Muscle layer of duodenum (tissue), 2 donors: ENCODE measurements around the gene WDR90.

Experiments used
- H3K27ac ChIP-seq: one replicate; pipeline ENCODE4 v1.7.0; 2013; ENCODE audit warnings: mild to moderate bottlenecking, low read length
- H3K27me3 ChIP-seq: one replicate; pipeline ENCODE4 v1.7.0; 2013; ENCODE audit warnings: low read depth, mild to moderate bottlenecking, control low read depth, low read length
- H3K36me3 ChIP-seq, 2 donors: one replicate each; pipeline ENCODE4 v1.7.0; 2013; ENCODE audit warnings: low read length in 2 of 2, control low read depth in 1 of 2, mild to moderate bottlenecking in 1 of 2; ENCODE audit not compliant: insufficient read depth in 2 of 2, control insufficient read depth in 1 of 2
- H3K4me1 ChIP-seq, 2 donors: one replicate each; pipeline ENCODE4 v1.7.0; 2013; ENCODE audit warnings: low read length in 2 of 2, mild to moderate bottlenecking in 2 of 2, control low read depth in 1 of 2, moderate library complexity in 1 of 2; ENCODE audit not compliant: insufficient read depth in 2 of 2, control insufficient read depth in 1 of 2
- H3K4me3 ChIP-seq, 2 donors: one replicate each; pipeline ENCODE4 v1.7.0; 2013; ENCODE audit warnings: low read length in 2 of 2, low read depth in 1 of 2, mild to moderate bottlenecking in 1 of 2
- H3K9me3 ChIP-seq, 2 donors: one replicate each; pipeline ENCODE4 v1.7.0; 2013; ENCODE audit warnings: low read length in 2 of 2, control low read depth in 1 of 2, mild to moderate bottlenecking in 1 of 2; ENCODE audit not compliant: control insufficient read depth in 1 of 2
- donor health status: healthy.

The WDR90 gene

DNA sequence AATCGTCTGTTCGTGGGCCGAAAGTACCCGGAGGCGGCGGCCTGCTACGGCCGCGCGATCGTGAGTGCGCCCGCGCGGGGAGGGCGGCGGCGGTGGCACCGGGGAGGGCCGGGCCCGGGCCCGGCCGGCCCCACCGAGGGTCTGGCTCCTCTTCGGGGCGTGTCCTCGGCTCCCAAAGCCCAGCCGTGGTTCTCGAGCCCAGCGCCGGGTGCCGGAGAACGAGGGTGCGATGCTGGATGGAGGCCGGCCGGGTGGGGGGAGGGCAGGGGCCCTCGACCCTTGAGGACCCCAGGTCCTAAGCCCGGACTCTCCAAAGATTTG, 31.4 kb downstream of the WDR90 start:
- H3K36me3 ChIP-seq, result peaks cover 5 to 17% of the 10 kb centered on the region in 2 donors
- peaks cover 7 to 48% of the 10 kb centered on the region in 2 donors for H3K4me1 ChIP-seq
- H3K4me3 ChIP-seq, result peak overlapping the region; percentile 68 to 85
- no peaks in the 10 kb centered on the region for H3K9me3 ChIP-seq
- H3K27ac ChIP-seq, result no peak overlapping the region
- H3K27me3 ChIP-seq, result no peaks in the 10 kb centered on the region

DNA sequence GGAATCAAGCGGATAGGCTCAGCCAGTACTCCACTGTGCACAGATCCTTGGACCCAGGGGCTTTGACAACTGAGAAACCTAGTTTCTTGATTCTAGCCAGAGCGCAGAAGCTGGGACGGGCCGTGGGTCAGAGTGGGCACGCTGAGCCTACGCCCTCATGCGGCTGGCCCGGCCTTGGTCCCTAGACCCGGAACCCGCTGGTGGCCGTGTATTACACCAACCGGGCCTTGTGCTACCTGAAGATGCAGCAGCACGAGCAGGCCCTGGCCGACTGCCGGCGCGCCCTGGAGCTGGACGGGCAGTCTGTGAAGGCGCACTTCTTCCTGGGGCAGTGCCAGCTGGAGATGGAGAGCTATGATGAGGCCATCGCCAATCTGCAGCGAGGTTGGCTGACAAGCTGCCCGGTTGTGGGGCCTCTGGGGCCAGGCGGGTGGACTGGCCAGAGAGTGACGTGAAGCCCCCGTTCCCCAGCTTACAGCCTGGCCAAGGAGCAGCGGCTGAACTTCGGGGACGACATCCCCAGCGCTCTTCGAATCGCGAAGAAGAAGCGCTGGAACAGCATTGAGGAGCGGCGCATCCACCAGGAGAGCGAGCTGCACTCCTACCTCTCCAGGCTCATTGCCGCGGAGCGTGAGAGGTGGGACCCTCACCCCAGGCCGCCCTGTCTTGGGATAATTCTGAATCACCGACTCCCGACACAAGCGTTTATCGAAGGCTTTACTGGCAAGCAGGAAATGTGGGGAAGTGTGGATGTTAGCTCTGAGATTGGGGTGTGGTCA, 32.0 kb downstream of the WDR90 start:
- Histone ChIP-seq H3K4me1 (peaks cover 7 to 50% of the 10 kb centered on the region in 2 donors), H3K27ac (no peak overlapping the region), H3K27me3 (no peaks in the 10 kb centered on the region), H3K9me3 (no peaks in the 10 kb centered on the region), H3K4me3 (peak overlapping the region; percentile 68 to 85), H3K36me3 (peaks cover 5 to 19% of the 10 kb centered on the region in 2 donors)

DNA sequence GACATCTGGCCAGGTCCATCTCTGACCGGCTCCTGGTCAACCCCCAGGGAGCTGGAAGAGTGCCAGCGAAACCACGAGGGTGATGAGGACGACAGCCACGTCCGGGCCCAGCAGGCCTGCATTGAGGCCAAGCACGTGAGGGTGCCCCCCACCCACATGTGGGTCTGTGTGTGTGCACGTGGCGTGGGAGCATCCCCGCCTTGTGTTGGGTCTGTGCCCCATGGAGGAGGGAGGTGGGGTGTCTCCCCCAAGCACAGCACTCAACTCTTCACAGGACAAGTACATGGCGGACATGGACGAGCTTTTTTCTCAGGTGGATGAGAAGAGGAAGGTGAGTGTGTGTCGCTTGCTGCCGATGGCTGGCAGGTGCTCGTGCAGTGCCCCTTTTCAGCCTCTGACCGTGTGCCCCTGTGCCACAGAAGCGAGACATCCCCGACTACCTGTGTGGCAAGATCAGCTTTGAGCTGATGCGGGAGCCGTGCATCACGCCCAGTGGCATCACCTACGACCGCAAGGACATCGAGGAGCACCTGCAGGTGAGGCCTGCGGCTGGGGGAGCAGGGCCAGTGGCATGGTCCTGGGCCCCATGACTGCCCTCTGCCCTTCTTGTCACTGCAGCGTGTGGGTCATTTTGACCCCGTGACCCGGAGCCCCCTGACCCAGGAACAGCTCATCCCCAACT, 32.7 kb downstream of the WDR90 start:
- Histone ChIP-seq H3K4me3 (peak overlapping the region in 1 of 2 donors; percentile 85), H3K9me3 (no peaks in the 10 kb centered on the region), H3K36me3 (peaks cover 5 to 27% of the 10 kb centered on the region in 2 donors), H3K27me3 (no peaks in the 10 kb centered on the region), H3K4me1 (peaks cover 7 to 50% of the 10 kb centered on the region in 2 donors), H3K27ac (no peak overlapping the region)

DNA sequence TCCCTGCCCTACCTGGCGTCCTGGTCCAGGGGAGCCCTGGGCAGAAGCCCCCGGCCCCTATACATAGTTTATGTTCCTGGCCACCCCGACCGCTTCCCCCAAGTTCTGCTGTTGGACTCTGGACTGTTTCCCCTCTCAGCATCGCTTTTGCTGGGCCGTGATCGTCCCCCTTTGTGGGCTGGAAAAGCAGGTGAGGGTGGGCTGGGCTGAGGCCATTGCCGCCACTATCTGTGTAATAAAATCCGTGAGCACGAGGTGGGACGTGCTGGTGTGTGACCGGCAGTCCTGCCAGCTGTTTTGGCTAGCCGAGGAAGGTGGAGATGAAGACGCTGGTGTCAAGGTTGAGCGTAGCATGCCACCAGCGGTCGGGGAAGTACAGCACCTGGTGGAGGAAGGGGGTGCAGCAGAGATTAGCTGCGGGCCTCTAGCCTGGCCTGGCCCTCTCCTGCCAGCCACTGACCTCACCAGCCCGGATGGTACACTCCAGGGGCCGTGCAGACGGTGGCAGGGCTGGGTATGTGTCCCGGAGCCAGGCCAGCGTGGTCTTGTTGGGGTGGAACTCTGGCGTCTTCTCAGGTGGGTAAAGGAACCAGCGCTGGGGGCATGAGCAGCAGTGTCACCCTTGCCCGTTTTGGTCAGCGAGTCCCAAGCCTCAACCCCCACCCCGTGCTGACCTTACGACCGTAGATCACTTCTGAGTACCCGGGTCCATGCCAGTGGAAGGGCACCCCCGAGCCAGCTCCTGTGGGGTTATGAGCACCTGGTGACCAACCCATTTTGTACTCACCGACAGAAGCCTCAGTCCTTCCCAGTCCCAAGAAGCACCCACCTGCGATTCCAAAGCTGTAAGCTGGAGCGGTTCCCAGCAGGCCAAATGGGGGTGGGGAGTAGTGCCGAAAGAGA, 33.6 kb downstream of the WDR90 start:
- Histone ChIP-seq H3K4me3 (no peak overlapping the region), H3K27ac (no peak overlapping the region), H3K9me3 (no peaks in the 10 kb centered on the region), H3K27me3 (no peaks in the 10 kb centered on the region), H3K36me3 (peaks cover 5 to 34% of the 10 kb centered on the region in 2 donors), H3K4me1 (peaks cover 7 to 50% of the 10 kb centered on the region in 2 donors)

DNA sequence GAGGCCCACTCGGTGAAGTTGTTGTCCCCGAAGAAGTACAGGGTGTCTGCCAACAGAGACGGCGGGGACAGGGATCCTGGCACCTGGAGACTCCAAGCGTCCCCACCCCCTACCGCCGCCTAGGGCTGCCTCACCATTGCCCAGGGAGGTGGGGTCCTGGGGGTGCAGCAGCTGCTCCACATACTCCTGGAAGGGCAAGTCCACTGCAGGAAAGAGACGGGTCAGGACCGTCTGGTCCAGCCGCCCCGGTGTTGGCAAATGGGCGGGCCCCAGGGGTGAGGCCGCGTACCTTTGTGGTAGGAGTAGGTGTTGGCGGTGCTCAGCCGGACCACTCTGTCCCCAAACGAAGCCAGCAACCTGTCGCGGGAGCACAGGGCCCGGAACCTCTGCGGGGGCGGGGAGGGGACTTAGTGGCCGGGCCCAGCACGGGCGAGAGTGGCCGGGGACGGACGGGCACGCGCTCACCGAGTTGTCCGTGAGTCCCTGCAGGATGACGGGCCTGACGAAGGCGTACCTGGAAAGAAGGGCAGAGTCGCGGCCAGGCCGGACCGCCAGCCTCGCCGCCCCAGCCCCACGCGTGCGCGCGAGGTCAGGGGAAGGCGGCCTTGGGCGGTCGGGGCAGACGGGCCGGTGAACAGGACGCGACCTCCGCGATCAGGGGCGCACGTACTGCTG, 34.4 kb downstream of the WDR90 start:
- Histone ChIP-seq H3K4me3 (peak overlapping the region; percentile 33 to 82), H3K27me3 (no peaks in the 10 kb centered on the region), H3K4me1 (peaks cover 7 to 51% of the 10 kb centered on the region in 2 donors), H3K27ac (no peak overlapping the region), H3K9me3 (no peaks in the 10 kb centered on the region), H3K36me3 (peaks cover 5 to 36% of the 10 kb centered on the region in 2 donors)

DNA sequence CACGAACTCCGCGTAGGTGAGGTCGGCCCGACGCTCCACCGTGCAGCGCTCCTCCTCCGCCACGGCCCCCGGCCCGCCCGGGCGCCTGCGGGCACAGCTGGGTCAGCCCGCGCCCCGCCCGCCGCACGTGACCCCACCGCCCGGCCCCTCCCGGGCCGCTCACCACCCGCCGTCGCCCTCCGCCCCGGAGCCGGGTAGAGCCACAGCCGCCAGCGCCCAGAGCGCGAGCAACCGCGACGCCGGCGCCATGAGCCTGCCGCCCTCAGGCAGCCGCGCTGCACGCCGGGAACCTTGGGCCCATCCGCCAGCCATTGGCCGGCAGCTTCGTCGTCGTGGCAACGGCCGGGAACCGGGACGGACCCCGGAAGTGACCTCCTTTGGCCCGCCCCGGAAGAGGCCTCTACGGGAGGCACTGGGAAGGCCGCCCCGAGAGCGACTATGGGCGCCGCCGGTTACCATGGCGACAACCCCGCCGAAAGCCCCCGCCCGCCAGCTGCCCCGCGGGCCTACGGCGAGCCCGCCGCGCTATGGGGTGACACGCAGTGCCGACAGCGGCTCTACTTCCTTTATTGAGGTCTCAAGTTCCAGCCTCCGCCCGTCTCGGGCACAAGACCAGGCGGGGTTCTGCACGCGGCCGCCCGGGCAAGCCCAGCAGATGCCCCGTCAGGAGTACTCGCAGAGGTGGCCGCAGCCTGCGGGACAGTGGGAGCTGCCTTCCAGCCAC, 35.1 kb downstream of the WDR90 start, which contains the start of gene JMJD8:
Gene JMJD8 (minus strand): TSS at position 264 of the 724 bp plus-strand sequence. CDS start 15 bp downstream, at position 249.
- no peaks in the 10 kb centered on the region for H3K9me3 ChIP-seq
- peaks cover 5 to 36% of the 10 kb centered on the region in 2 donors for H3K36me3 ChIP-seq
- no peaks in the 10 kb centered on the region for H3K27me3 ChIP-seq
- peak within 1 kb of the TSS; percentile 48 to 82 for H3K4me3 ChIP-seq
- peaks cover 8 to 55% of the 10 kb centered on the region in 2 donors for H3K4me1 ChIP-seq
- H3K27ac ChIP-seq, result no peak within 1 kb of the TSS

DNA sequence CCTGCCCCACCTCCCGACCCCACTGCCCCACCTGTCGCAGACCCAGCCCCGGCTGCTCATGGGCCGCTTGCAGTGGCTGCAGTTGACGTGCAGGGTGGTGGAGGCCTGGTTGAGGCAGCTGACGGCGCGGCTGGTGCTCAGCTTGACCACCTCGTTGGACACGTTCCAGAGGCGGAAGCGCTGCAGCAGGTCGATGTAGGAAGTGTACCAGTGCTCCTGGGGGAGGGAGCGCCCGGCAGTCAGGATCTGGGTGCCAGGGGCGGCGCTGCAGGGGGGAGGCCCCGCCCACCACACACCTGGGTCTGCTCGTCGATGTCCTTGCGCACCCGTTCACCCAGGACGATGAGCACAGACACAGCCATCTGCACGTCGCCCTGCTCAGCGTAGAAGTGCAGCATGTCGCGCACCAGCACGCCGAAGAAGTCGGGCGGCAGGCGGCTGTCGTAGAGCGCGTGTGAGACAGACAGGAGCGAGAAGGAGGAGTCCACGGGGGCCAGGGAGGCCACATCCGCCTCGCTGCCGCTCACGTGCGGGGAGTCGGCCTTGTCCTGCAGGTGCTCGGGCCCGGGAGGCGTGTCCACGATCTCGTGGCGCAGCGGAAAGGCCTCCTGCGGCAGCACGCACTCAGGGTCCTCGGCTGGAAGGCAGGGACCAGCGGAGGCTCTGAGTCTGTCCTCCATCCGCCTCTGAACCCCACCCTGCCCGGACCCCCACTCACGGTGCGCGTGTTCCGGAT, 36.0 kb downstream of the WDR90 start:
- Histone ChIP-seq H3K36me3 (peaks cover 5 to 36% of the 10 kb centered on the region in 2 donors), H3K4me1 (peaks cover 14 to 59% of the 10 kb centered on the region in 2 donors), H3K27me3 (no peaks in the 10 kb centered on the region), H3K4me3 (peak overlapping the region in 1 of 2 donors; percentile 82), H3K27ac (no peak overlapping the region), H3K9me3 (no peaks in the 10 kb centered on the region)

DNA sequence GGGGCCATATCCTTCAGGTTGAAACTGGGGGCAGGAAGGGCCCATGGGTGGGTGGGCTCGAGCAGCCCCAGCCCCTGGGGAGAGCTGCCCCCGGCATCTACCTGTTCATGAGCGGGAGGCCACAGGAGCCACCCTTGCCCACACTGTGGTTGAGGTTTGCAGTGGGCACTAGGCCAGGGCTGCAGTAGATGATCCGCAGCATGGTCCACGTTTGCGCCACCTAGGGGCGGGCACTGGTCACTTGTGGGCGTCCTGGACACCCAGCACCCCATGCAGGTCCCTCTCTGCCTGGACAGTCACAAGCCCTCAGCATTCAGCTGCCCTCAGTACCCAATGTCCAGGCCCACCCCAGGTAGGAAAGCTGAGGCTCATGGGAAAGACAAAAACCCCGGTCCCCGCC, 36.8 kb downstream of the WDR90 start:
- peaks cover 14 to 63% of the 10 kb centered on the region in 2 donors for H3K4me1 ChIP-seq
- H3K27ac ChIP-seq, result no peak overlapping the region

DNA sequence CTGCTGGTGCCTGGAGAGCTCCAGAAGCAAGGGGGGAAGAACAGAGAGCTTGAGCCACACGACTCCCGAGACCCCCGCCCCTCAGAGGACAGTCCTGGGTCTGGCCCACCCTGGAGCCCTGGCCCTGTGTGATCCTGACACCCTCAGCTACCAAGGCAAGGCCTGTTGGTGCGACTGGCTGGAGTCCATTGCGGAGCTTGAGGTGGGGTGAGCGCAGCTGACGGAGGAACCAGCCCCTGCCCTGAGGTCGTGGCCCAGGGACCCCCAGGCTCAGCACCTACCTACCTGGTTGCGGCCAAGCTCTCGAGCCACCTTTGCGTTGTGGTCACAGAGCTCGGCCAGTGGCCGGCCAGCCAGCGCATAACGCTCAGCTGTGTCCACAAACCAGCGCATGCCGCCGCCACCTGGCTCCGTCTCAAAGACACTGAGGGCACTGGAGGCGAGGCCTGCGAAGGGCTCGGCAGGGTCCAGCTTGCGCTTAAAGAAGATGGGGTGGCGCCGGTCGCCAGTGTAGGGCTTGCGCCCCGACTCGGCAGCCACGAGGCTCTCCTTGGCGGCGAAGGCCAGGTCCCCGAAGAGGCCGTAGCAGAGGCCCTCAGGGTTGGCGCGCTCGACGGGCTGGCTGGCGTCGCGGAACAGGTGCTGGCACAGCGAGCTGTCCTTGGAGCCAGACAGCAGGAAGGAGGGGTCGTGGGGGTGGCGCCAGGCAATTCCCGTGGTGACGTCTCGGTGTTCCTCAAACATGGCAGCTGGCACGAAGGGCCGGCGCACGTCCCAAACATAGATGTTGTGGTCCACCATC, 37.5 kb downstream of the WDR90 start:
- H3K4me3 ChIP-seq, result no peak overlapping the region
- no peaks in the 10 kb centered on the region for H3K9me3 ChIP-seq
- no peaks in the 10 kb centered on the region for H3K27me3 ChIP-seq
- no peak overlapping the region for H3K27ac ChIP-seq
- peaks cover 8 to 57% of the 10 kb centered on the region in 2 donors for H3K4me1 ChIP-seq
- peaks cover 5 to 33% of the 10 kb centered on the region in 2 donors for H3K36me3 ChIP-seq

More for the DNA sequence above, 36.8 kb downstream of the WDR90 start:
- H3K36me3 ChIP-seq, result peaks cover 5 to 36% of the 10 kb centered on the region in 2 donors
- H3K4me3 ChIP-seq, result no peak overlapping the region
- no peaks in the 10 kb centered on the region for H3K27me3 ChIP-seq
- no peaks in the 10 kb centered on the region for H3K9me3 ChIP-seq
